Osteoblast (primary cell): ENCODE results near the gene CHTF18. TPM values are rescaled to one million over a fixed set of nuclear protein-coding genes. Genes with fewer than 3 reads are reported as not detected.
"Not testable (repeated sequence)": the region's sequence is repeated elsewhere in the genome, so short reads cannot be mapped to it uniquely, and the experiment has no call there.

ENCODE experiments used
- DNase-seq: peaks from one replicate; pipeline ENCODE4 v3.0.0; 2011; ENCODE audit warnings: low spot score, mixed read lengths; ENCODE audit not compliant: insufficient read length; ENCODE audit errors: missing footprints
- H2AFZ ChIP-seq: 2 replicates; pipeline ENCODE4 v1.6.0; 2011; ENCODE audit warnings: mild to moderate bottlenecking, low read length
- H3K27ac ChIP-seq: 2 replicates; pipeline ENCODE4 v1.5.1; 2011; ENCODE audit warnings: mild to moderate bottlenecking, low read depth, low read length, moderate library complexity
- H3K27me3 ChIP-seq: 2 replicates; pipeline ENCODE4 v1.6.0; 2012; ENCODE audit warnings: mild to moderate bottlenecking, control low read depth, inconsistent platforms, low read length, moderate library complexity; ENCODE audit not compliant: insufficient read depth
- H3K36me3 ChIP-seq: 2 replicates; pipeline ENCODE4 v1.5.1; 2011; ENCODE audit warnings: mild to moderate bottlenecking, low read length, control low read depth, moderate library complexity; ENCODE audit not compliant: insufficient read depth
- H3K4me1 ChIP-seq: 2 replicates; pipeline ENCODE4 v1.5.1; 2011; ENCODE audit warnings: mild to moderate bottlenecking, low read length, control low read depth, moderate library complexity; ENCODE audit not compliant: insufficient read depth
- H3K4me2 ChIP-seq: 2 replicates; pipeline ENCODE4 v1.6.0; 2011; ENCODE audit warnings: mild to moderate bottlenecking, low read length; ENCODE audit not compliant: insufficient read depth
- H3K4me3 ChIP-seq: fragments of 200-600 bp; sonication (generic); 3 replicates; pipeline ENCODE4 v1.5.1; 2012; ENCODE audit warnings: mild to moderate bottlenecking, low read length, inconsistent platforms; ENCODE audit not compliant: insufficient read depth
- H3K79me2 ChIP-seq: 2 replicates; pipeline ENCODE4 v1.6.0; 2012; ENCODE audit warnings: mild to moderate bottlenecking, low read length, control low read depth, inconsistent platforms; ENCODE audit not compliant: insufficient read depth
- H3K9me3 ChIP-seq: 2 replicates; pipeline ENCODE4 v1.5.1; 2011; ENCODE audit warnings: low read depth, low read length, control low read depth
- H4K20me1 ChIP-seq: 2 replicates; pipeline ENCODE4 v1.6.0; 2012; ENCODE audit warnings: mild to moderate bottlenecking, low read length, control low read depth; ENCODE audit not compliant: insufficient read depth
- CTCF ChIP-seq: IDR thresholded peaks from 2 replicates; pipeline ENCODE4 v1.5.1; 2011; ENCODE audit warnings: mild to moderate bottlenecking, low read depth, low read length, moderate library complexity; ENCODE audit errors: extremely low read depth
- total RNA-seq: library from RNA; depleted of rRNA; stranded (reverse); fragments of >200 nt; gene quantifications from 2 replicates; pipeline ENCODE4 v1.2.3, GENCODE V29; 2012

CHTF18 gene
- total RNA-seq, 1 donor: 3.3 TPM

GRCh38 chr16:832652-833336, 44.4 kb downstream of the CHTF18 start:
- no peak for DNase-seq
- H3K4me3 ChIP-seq: no peak overlapping the region
- H3K9me3 ChIP-seq: peaks cover 3% of the 10 kb centered on the region
- no peaks in the 10 kb centered on the region for H3K79me2 ChIP-seq
- no peaks in the 10 kb centered on the region for H4K20me1 ChIP-seq
- no peak overlapping the region for H3K27ac ChIP-seq
- H2AFZ ChIP-seq: no peak overlapping the region
- no peak for TF ChIP-seq CTCF
- no peak overlapping the region for H3K4me2 ChIP-seq
- no peaks in the 10 kb centered on the region for H3K36me3 ChIP-seq
- peaks cover 6% of the 10 kb centered on the region for H3K27me3 ChIP-seq
- no peaks in the 10 kb centered on the region for H3K4me1 ChIP-seq

GRCh38 chr16:833411-833810, 45.0 kb downstream of the CHTF18 start:
- no peak for TF ChIP-seq CTCF
- Histone ChIP-seq H3K27ac (no peak overlapping the region), H3K4me2 (no peak overlapping the region), H3K4me3 (no peak overlapping the region), H2AFZ (no peak overlapping the region), H3K79me2 (no peaks in the 10 kb centered on the region), H3K9me3 (peaks cover 3% of the 10 kb centered on the region), H3K36me3 (no peaks in the 10 kb centered on the region), H4K20me1 (no peaks in the 10 kb centered on the region), H3K27me3 (peaks cover 6% of the 10 kb centered on the region), H3K4me1 (no peaks in the 10 kb centered on the region)
- DNase-seq: no peak

DNA sequence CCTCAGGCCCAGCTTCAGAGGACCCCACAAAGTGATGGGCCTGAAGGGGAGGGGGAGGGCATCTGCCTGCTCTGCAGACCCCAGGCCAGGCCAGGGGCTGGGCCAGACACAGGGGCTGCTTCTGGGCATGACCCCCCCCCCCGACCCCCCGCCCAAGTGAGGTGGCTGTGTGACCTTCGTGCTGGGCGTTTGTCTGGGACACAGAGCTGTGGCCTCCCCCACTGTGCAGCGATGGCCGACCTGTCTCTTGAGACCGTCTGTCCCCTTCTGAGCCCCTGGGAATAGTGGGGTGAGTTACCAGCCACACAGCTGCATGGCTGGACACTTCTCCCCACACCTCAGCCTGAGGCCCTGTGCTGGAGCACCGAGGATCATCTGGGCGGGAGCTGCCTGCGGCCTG, 47.0 kb downstream of the CHTF18 start:
- Histone ChIP-seq H2AFZ (no peak overlapping the region), H3K27ac (no peak overlapping the region), H3K9me3 (peaks cover 3% of the 10 kb centered on the region), H4K20me1 (no peaks in the 10 kb centered on the region), H3K4me3 (no peak overlapping the region), H3K36me3 (no peaks in the 10 kb centered on the region), H3K4me2 (no peak overlapping the region), H3K79me2 (no peaks in the 10 kb centered on the region), H3K27me3 (peaks cover 6% of the 10 kb centered on the region), H3K4me1 (no peaks in the 10 kb centered on the region)
- TF ChIP-seq CTCF: no peak
- no peak for DNase-seq

- Histone ChIP-seq H3K4me3 (no peak overlapping the region), H2AFZ (no peak overlapping the region), H3K27me3 (peaks cover 3% of the 10 kb centered on the region), H3K9me3 (peaks cover 3% of the 10 kb centered on the region), H3K27ac (no peak overlapping the region), H3K79me2 (no peaks in the 10 kb centered on the region), H4K20me1 (no peaks in the 10 kb centered on the region), H3K36me3 (no peaks in the 10 kb centered on the region), H3K4me1 (no peaks in the 10 kb centered on the region), H3K4me2 (no peak overlapping the region)
- DNase-seq: no peak
- no peak for TF ChIP-seq CTCF
Observed at GRCh38 chr16:836221-836620, 47.8 kb downstream of the CHTF18 start.

DNA sequence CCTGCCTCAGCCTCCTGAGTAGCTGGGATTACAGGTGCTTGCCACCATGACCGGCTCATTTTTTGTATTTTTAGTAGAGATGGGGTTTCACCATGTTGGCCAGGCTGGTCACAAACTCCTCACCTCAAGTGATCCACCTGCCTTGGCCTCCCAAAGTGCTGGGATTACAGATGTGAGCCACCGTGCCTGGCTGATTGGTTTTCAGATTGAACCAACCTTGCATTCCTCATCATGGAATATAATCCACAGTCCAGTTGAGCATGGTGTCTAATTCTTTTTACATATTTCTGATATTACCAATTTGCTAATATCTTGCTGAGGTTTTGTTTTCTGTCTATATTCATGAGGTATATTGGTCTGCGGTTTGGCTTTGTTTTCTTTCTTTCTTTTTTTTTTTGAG, 48.4 kb downstream of the CHTF18 start:
- H3K27ac ChIP-seq, H3K4me2 ChIP-seq, DNase-seq, H3K79me2 ChIP-seq, H3K4me3 ChIP-seq, H2AFZ ChIP-seq, H4K20me1 ChIP-seq, H3K4me1 ChIP-seq, H3K27me3 ChIP-seq, H3K36me3 ChIP-seq, H3K9me3 ChIP-seq: not testable (repeated sequence)
